HG03280 (cell line): ENCODE measurements around the gene ACOT9.
A peak's percentile ranks its signal among the peaks of the same experiment; 100 is the strongest.
"Not testable (repeated sequence)": the region's sequence is repeated elsewhere in the genome, so short reads cannot be mapped to it uniquely, and the experiment has no call there.

Source experiments
- ATAC-seq: cut with Tn5 transposase; IDR thresholded peaks from one replicate; pipeline ENCODE4 v1.9.1; 2021; ENCODE audit warnings: mild to moderate bottlenecking, moderate library complexity; ENCODE audit not compliant: unreplicated experiment

Gene ACOT9

DNA sequence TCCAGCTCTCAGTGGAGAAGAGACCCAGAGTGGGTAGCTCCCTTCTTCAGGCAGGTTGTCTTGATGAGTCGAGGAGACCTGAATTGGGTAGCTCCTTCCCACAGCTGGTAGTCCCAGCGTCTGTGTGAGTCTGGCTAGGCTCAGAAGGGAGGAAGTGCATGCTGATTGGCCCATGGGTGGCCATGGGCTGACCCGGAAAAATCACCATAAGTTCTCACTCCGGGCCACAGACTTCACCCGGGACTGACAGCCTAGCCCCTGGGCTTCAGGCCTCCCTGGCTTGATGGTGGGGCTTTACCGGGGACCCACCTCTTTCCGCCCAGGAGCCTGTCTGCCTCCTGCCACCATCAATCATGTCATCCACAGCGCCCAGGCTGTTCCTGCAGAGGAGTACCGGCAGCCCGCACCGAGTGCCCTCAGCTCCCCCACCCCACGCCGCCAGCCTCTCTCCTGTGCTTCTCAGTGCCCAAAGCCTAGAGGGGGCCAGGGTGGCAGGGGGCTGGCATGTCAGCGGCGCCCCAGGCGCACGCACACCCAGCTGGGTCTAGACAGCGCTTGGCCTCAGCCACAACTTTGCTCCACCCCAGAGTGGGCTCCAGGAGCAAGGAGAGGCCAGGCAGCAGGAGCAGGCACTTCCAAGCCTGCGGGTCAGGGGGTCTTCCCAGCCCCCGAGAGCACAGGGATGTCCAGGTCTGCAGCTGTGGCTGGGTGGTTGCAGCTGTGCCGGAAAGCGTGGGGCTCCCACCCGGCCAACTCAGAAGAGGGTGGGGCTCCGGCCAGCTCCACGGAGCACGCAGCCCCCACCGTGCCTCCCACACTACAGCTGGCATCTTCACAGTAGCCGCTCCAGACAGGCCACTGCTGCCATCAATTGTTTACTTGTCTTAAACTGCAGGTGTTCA is 23.8 kb upstream of the ACOT9 start:
- ATAC-seq = no peak

- ATAC-seq = no peak
Measured at GRCh38 chrX:23765868-23766267, 22.8 kb upstream of the ACOT9 start.

- no peak for ATAC-seq
Measured at GRCh38 chrX:23765449-23765848, 22.4 kb upstream of the ACOT9 start.

GRCh38 chrX:23764188-23764984 is 21.3 kb upstream of the ACOT9 start:
- no peak for ATAC-seq

- no peak for ATAC-seq
Measured at GRCh38 chrX:23759821-23760220, 16.7 kb upstream of the ACOT9 start.

DNA sequence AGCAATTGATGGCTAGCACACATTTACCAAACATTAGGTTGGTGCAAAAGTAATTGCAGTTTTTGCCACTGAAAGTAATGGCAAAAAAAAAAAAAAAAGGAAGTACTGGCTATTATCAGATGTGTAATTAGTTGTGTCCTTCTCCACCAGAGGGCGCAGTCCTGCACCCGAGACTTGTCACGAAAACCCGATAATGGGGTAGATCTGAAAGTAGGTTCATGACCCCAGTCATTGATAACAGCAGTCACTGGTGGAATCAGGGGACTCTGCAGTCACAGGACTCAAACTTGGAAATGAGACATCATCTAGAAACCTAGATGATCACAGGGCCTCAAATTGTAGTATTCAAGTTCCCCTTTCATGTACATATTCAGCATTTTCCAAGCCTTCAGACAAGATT is 13.1 kb upstream of the ACOT9 start:
- peak; percentile 68 for ATAC-seq

DNA sequence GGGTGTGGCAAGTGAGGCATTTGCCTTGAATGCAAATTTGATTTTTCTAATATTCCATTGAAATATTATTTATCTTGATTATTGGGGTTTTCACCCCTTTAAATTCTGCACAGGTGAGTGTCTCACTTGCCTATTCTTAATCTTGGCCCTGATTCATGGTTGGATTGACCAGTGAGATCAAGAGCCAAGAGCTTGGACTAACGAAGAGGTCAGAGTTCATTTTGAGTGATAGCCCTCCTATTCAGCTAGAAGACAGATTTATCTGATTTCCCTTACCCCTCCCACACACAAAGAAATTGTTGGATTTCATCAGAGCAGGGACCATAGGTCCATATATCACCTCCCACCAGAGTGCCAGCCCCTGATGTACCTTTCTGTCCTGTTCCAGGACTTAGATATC is 11.6 kb upstream of the ACOT9 start:
- ATAC-seq = no peak

- ATAC-seq = no peak
Measured at GRCh38 chrX:23752740-23753415, 9.8 kb upstream of the ACOT9 start.

DNA sequence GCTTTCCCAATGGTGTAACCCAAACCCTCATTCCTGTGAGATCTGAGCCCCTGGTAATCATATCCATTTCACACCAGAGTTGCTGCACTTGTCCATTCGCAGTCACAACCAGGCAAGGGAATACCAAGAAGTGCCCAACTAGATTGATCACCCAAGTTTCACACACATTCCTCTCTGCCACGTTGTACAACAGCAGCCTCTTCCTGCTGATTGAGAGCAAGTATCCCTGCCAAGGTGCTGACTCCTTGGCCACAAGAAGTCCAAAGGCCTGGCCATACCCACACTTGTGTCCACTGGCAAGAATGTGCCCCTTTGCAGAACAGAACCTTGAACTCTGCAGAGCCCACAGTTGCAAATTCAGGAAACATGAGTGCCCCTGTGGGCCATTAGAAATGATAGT is 6.5 kb upstream of the ACOT9 start:
- no peak for ATAC-seq

GRCh38 chrX:23749129-23749528 is 6.1 kb upstream of the ACOT9 start:
- ATAC-seq = no peak

- no peak for ATAC-seq
Measured at GRCh38 chrX:23745786-23746185, 2.7 kb upstream of the ACOT9 start.

- not testable (repeated sequence) for ATAC-seq
Measured at GRCh38 chrX:23743623-23743971, 521 bp upstream of the ACOT9 start.

DNA sequence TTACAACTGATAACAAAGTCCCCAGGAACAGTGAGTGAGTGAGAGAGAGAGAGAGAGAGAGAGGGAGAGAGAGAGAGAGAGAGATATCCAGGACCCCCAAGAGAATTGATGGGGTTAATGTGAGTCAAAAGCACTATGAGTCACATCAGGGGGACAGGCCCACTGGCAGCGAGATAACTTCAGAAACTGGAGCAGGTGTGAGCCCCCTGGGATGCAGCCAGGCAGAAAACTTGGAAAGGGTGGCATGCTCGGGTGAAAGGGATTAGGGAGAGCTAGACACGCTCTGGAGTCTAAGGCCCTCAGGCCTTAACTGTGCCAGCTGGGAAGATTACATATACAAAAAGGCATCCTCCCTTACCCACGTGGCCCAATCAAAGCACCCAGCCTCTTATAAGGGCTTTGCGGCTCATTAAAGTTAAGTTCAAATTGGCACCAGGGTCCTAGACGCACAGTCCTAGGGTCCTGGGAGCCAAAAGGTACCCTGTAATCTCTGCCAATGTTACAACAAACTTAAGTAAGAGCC is 841 bp downstream of the ACOT9 start:
- ATAC-seq = no peak

DNA sequence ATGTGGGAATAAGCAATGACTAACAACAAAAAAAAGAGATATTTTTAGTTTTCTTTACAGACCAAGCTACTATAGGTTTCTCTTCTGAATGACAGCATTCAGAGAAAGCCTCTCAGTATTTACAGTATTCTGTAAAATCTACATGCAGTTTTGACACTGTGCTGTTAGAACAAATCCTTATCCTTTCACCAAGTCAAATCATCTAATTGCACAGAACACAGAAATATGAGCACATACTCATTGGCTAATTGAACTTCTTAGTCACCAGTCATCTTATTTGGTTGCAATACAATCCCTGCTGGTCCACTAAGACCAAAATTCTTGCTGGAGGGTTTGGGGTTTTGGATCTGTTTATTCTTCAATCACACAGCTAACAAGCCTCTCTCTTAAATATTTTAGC is 5.7 kb downstream of the ACOT9 start:
- no peak for ATAC-seq

DNA sequence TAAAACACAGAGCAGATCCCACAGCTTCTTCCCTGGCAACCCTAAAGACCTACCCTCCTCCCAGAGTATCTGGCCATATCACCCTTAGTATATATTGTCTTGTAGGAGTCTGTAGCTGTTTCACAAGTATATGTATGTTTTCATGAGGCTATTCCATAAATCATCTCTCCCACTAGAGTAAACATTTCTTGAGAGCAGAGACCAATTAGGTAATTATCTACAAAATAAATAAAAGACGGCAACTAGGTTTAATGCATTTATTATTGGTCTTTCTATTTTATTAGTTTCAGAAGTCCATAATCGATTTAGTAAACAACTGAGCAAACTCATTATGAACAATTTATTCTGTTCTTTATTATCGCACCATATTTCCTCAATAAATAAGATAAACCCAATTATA is 7.0 kb downstream of the ACOT9 start:
- ATAC-seq = no peak

- ATAC-seq = peak; percentile 83
Measured at GRCh38 chrX:23732704-23733103, 10.4 kb downstream of the ACOT9 start.

DNA sequence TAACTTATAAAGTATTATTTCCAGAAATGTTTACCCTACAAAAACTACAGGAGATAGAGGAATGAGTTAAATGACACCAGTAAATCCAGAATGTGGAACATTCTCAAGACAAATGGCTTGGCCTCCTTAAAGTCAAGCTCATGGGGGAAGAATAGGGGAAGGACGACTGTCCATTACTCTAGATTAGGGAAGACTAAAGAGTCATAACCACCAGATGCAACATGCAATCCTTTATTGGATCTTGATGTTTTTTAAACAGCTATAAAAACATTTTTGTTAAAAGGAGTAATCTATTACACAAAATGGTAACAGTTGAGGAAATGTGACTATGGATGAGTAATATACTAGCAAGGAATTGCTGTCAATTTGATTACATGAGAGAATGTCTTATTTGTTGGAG is 11.1 kb downstream of the ACOT9 start:
- ATAC-seq = no peak

DNA sequence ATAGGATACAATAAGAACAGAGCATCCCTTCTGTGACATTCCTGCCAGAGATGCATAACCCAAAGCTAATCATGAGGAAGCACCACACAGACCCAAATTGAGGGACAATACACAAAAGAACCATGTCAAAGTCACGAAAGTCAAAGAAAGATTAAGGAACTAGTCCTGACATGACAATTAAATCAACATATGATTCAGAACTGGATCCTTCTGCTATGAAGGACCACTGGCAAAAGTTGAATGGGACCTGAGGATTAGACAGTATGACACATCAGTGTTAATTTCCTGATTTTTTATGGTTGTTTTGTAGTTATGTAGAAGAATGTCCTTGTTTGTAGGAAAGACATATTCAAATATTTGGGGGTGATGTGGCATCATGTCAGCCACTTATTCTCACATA is 13.9 kb downstream of the ACOT9 start:
- no peak for ATAC-seq

DNA sequence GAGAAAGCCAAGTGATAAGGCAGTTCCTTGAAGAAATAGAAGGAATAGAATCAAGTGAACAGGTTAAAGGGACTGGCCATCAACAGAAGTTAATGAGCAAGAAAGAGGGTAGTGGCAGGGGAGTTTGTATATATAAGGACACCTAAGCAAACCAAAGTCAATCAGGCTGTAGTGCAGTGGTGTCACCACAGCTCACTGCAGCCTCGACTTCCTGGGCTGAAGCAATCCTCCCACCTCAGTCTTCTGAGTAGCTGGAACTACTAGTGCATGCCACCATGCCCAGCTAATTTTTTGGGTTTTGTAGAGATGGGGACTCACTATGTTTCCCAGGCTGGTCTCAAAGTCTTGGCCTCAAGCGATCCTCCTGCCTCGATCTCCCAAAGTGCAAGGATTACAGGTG is 15.9 kb downstream of the ACOT9 start:
- ATAC-seq = no peak

GRCh38 chrX:23726191-23726590 is 16.9 kb downstream of the ACOT9 start:
- ATAC-seq = no peak

DNA sequence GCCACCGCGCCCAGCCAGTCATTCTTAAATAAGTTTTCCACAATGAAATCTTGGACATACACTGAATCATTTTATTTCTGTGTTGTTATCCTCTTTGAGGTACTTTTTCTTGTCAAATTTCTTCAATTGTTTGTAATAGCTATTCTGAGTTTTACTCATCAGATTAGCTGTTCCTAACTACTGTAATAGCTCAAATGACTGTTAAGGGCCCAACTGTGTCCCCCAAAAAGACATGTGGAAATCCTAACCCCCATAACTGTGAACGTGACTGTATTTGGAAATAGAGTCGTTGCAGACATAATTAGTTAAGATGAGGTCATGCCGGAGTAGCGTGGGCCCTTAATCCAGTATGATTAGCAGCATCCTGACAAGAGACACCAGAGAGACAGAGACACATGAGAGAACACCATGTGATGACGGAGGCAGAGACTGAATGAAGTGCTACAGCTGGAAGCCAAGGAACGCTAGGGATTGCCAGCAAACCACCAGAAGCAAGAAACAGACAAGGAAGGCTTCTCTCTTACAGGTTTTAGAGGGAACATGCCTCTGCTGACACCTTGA is 22.9 kb downstream of the ACOT9 start:
- ATAC-seq = no peak
